NCI-H82 (cell line): Measurements from ENCODE around the gene COL12A1.

Source experiments
- DNase-seq: peaks from one replicate; lab custom pipeline; 2025; lab: John Stamatoyannopoulos, UW

COL12A1 gene

GRCh38 chr6:75098709-75099108 is 107.1 kb downstream of the COL12A1 start:
- DNase-seq = no peak

GRCh38 chr6:75096966-75097365 is 108.9 kb downstream of the COL12A1 start:
- no peak for DNase-seq

- no peak for DNase-seq
These were observed 111.1 kb downstream of the COL12A1 start for GRCh38 chr6:75094614-75095200.

GRCh38 chr6:75091467-75092190 is 114.2 kb downstream of the COL12A1 start:
- no peak for DNase-seq

GRCh38 chr6:75090576-75090975 is 115.3 kb downstream of the COL12A1 start:
- DNase-seq = no peak

GRCh38 chr6:75089921-75090320 is 115.9 kb downstream of the COL12A1 start:
- DNase-seq = no peak

GRCh38 chr6:75089151-75089897 is 116.5 kb downstream of the COL12A1 start:
- DNase-seq = no peak

- DNase-seq = no peak
These were observed 119.8 kb downstream of the COL12A1 start for GRCh38 chr6:75085931-75086635.

GRCh38 chr6:75084872-75085381 is 120.9 kb downstream of the COL12A1 start:
- DNase-seq = no peak

GRCh38 chr6:75084018-75084417 is 121.8 kb downstream of the COL12A1 start:
- no peak for DNase-seq

- DNase-seq = no peak
These were observed 123.9 kb downstream of the COL12A1 start for GRCh38 chr6:75081921-75082320.

- no peak for DNase-seq
These were observed 124.8 kb downstream of the COL12A1 start for GRCh38 chr6:75081047-75081446.

- no peak for DNase-seq
These were observed 126.3 kb downstream of the COL12A1 start for GRCh38 chr6:75079589-75079988.

- DNase-seq = no peak
These were observed 128.2 kb downstream of the COL12A1 start for GRCh38 chr6:75077701-75078100.

- DNase-seq = no peak
These were observed 129.8 kb downstream of the COL12A1 start for GRCh38 chr6:75076009-75076408.

- DNase-seq = no peak
These were observed 135.6 kb downstream of the COL12A1 start for GRCh38 chr6:75070244-75070643.

GRCh38 chr6:75065523-75065922 is 140.3 kb downstream of the COL12A1 start:
- peak; percentile 1 for DNase-seq

GRCh38 chr6:75052491-75052890 is 153.4 kb downstream of the COL12A1 start:
- DNase-seq = no peak

- DNase-seq = no peak
These were observed 156.5 kb downstream of the COL12A1 start for GRCh38 chr6:75049308-75049707.

- DNase-seq = no peak
These were observed 161.0 kb downstream of the COL12A1 start for GRCh38 chr6:75044846-75045245.

GRCh38 chr6:75041381-75041780 is 164.5 kb downstream of the COL12A1 start:
- no peak for DNase-seq
